NCI-H1417 (cell line): Measurements from ENCODE around the gene SATB1.
A peak's percentile ranks its signal among the peaks of the same experiment; 100 is the strongest.

Experiments used
- DNase-seq, 3 experiments: peaks; one replicate each; lab custom pipeline; 2025; lab: John Stamatoyannopoulos, UW

Gene SATB1

GRCh38 chr3:18351823-18352744 lies 73.1 kb downstream of the SATB1 start:
- DNase-seq, result peak; percentile 15 to 81 (median 49)

- peak in 1 of 3 experiments; percentile 40 for DNase-seq
Measured at GRCh38 chr3:18351069-18351628, 74.0 kb downstream of the SATB1 start.

- no peak for DNase-seq
Measured at GRCh38 chr3:18349197-18349798, 75.8 kb downstream of the SATB1 start.

- no peak for DNase-seq
Measured at GRCh38 chr3:18346097-18346496, 79.0 kb downstream of the SATB1 start.

- no peak for DNase-seq
Measured at GRCh38 chr3:18345015-18345367, 80.1 kb downstream of the SATB1 start.

- no peak for DNase-seq
Measured at GRCh38 chr3:18344306-18345014, 80.7 kb downstream of the SATB1 start.

- no peak for DNase-seq
Measured at GRCh38 chr3:18343809-18344208, 81.3 kb downstream of the SATB1 start.

GRCh38 chr3:18338827-18339514 lies 86.2 kb downstream of the SATB1 start:
- no peak for DNase-seq

GRCh38 chr3:18337231-18337630 lies 87.9 kb downstream of the SATB1 start:
- no peak for DNase-seq

GRCh38 chr3:18334837-18335601 lies 90.1 kb downstream of the SATB1 start:
- no peak for DNase-seq

GRCh38 chr3:18330772-18331441 lies 94.2 kb downstream of the SATB1 start:
- peak in 2 of 3 experiments; percentile 34 to 67 for DNase-seq

- DNase-seq, result no peak
Measured at GRCh38 chr3:18308096-18308650, 117.0 kb downstream of the SATB1 start.

- DNase-seq, result peak in 1 of 3 experiments; percentile 18
Measured at GRCh38 chr3:18307529-18307928, 117.6 kb downstream of the SATB1 start.

GRCh38 chr3:18302517-18302916 lies 122.6 kb downstream of the SATB1 start:
- no peak for DNase-seq

- DNase-seq, result peak in 2 of 3 experiments; percentile 2 to 33
Measured at GRCh38 chr3:18301781-18302180, 123.4 kb downstream of the SATB1 start.

- DNase-seq, result no peak
Measured at GRCh38 chr3:18300916-18301315, 124.2 kb downstream of the SATB1 start.

- DNase-seq, result no peak
Measured at GRCh38 chr3:18297126-18297525, 128.0 kb downstream of the SATB1 start.
